NB4 (cell line): Measurements from ENCODE around the gene NMUR1.

Experiments
- DNase-seq: peaks from one replicate; pipeline ENCODE4 v3.0.0; 2010; ENCODE audit warnings: low read depth
- H3K4me3 ChIP-seq: one replicate; pipeline ENCODE4 v1.5.1; 2011; ENCODE audit warnings: mild to moderate bottlenecking, low read depth, low read length, moderate library complexity
- MYC ChIP-seq: IDR thresholded peaks from 2 replicates; pipeline ENCODE4 v1.6.1; 2011; ENCODE audit warnings: low read depth, low read length
- POLR2A ChIP-seq: IDR thresholded peaks from 2 replicates; pipeline ENCODE4 v1.6.1; 2011; ENCODE audit warnings: mild to moderate bottlenecking; ENCODE audit not compliant: insufficient read length; ENCODE audit errors: extremely low read depth
- TF ChIP-seq, protein P1 (sequence below): IDR thresholded peaks from 2 replicates; pipeline ENCODE4 v1.6.1; 2011; ENCODE audit warnings: low read depth, low read length
- TF ChIP-seq, protein P2 (sequence below): IDR thresholded peaks from one replicate; pipeline ENCODE4 v1.5.1; 2012; ENCODE audit warnings: low read depth, low read length

The NMUR1 gene

DNA sequence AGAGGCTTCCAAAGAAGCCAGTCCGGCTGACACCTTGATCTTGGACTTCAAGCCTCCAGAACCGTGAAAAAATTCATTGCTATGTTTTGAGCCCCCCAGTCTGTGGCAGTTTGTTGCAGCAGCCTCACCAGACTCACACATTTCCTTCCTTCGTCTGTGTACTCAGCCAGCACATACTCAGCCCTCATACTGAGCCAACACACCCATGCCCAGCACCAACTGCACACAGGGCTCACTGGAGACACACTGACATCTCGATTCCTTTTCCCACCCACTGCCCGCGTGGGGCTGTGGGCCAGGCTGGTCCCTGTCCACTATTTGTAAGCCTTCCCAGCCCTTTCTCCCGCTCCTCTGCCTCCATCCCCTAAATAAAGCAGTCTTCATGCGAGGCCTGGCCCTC is 24.1 kb upstream of the NMUR1 start:
- TF ChIP-seq, protein P1, sequence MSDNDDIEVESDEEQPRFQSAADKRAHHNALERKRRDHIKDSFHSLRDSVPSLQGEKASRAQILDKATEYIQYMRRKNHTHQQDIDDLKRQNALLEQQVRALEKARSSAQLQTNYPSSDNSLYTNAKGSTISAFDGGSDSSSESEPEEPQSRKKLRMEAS: no peak
- TF ChIP-seq POLR2A (no peak), MYC (no peak)
- TF ChIP-seq, protein P2, sequence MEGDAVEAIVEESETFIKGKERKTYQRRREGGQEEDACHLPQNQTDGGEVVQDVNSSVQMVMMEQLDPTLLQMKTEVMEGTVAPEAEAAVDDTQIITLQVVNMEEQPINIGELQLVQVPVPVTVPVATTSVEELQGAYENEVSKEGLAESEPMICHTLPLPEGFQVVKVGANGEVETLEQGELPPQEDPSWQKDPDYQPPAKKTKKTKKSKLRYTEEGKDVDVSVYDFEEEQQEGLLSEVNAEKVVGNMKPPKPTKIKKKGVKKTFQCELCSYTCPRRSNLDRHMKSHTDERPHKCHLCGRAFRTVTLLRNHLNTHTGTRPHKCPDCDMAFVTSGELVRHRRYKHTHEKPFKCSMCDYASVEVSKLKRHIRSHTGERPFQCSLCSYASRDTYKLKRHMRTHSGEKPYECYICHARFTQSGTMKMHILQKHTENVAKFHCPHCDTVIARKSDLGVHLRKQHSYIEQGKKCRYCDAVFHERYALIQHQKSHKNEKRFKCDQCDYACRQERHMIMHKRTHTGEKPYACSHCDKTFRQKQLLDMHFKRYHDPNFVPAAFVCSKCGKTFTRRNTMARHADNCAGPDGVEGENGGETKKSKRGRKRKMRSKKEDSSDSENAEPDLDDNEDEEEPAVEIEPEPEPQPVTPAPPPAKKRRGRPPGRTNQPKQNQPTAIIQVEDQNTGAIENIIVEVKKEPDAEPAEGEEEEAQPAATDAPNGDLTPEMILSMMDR: no peak

DNA sequence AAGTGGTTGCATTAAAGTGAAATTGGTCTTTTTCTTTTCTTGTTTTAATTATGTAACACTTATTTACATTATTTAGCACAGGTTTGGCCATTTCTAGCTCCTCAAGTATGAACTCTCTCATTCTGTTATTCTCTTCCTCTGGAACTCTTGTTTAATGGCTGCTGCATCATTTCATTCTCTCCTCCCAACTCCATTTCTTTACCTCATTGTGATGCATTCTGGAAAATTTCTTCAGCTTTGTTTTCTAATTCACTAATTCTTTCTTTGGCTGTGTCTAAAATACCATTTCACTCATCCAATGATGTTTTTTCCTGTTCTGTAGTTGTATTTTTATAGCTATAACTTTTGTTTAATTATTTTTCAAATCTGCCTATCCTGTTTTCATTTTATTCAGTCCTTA is 22.5 kb upstream of the NMUR1 start:
- no peak for DNase-seq
- H3K4me3 ChIP-seq: no peak overlapping the region
- no peak for TF ChIP-seq MYC
- no peak for TF ChIP-seq POLR2A
- TF ChIP-seq, protein P2: no peak
- TF ChIP-seq, protein P1: no peak

More for the DNA sequence above, 24.1 kb upstream of the NMUR1 start:
- DNase-seq: no peak
- no peak overlapping the region for H3K4me3 ChIP-seq

DNA sequence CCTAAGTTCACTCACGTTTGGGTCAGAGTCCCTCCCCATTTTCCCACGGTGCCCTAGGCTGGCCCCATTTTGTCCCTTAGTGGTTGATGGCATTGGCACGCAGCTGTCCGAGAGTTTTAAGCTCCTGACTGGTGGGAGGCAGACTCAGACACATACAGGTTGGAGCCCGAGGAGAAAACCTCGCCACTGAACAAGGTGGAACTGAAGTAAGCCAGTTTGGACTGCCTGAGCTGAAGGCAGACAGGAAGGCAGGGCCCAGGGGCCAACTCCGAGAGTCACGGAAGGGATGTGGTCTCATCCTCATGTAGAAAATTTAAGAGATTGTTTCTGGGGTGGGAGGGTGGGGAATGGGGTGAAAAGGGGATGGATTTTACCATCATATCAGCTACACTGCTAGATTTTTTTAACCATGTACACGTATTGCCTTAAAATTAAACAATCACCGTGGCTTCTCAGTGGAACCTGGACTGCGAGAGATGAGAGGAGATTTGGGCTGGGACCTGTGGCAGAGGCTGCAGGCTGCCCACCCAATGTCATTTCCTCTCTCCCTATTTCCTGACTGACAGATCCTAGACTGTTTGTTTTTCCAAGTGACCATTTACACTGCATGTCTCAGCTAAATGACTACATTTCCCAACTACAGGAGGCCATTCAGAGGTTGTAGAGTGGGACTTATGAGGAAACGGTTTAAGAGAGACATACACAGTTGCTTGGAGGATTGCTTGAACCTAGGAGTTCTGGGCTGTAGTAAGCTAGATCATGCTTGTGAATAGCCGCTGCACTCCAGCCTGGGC is 19.4 kb upstream of the NMUR1 start:
- TF ChIP-seq MYC (no peak), POLR2A (no peak)
- TF ChIP-seq, protein P1: no peak
- TF ChIP-seq, protein P2: no peak
- H3K4me3 ChIP-seq: no peak overlapping the region
- DNase-seq: no peak

DNA sequence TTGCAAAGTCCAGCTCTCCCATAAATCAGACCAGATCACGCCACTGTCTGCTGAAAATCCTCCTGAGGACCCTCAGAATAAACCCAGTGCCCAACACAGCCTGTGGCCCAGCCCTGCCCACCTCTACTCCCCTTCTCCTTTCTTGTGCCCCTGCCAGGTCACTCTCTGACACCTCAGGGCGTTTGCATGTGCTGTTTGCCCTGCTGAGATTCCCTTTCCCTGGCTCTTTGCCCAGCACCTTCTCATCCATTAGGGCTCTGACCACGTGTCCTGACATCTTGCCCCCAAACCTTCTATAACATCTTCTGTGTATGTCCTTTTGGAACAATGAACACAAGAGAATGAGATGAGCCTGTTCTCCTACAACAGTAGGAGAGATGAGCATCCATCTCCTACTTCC is 18.5 kb upstream of the NMUR1 start:
- no peak for DNase-seq
- no peak overlapping the region for H3K4me3 ChIP-seq
- TF ChIP-seq MYC: no peak
- TF ChIP-seq, protein P1: no peak

DNA sequence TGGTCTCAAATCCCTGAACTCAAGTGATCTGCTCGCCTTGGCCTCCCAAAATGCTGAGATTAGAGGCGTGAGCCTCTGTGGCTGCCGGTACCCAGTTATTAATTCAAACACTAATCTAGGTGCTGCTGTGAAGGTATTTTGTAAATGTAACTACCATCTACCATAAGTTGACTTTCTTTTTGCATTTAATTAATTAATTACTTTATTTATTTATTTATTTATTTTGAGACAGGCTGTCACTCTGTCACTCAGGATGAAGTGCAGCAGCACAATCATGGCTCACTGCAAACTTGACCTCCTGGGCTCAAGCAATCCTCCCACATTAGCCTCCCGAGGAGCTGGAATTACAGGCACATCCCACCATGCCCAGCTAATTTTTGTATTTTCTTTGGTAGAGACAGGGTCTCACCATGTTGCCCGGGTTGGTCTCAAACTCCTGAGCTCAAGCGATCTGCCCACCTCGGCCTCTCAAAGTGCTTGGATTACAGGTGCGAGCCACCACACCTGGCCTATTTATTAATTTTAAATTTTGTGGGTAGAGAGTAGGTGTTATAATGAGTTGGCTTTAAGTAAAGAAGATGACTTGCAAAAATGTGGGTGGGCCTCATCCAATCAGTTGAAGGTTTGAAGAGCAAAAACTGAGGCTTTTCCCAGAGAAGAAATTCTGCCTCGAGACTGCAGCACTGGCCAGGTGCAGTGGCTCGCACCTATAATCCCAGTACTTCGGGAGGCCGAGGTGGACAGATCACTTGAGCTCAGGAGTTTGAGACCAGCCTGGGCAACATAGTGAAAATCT is 17.3 kb upstream of the NMUR1 start:
- no peak for DNase-seq
- TF ChIP-seq, protein P2: no peak
- TF ChIP-seq, protein P1: no peak
- TF ChIP-seq MYC: no peak
- TF ChIP-seq POLR2A: no peak
- no peak overlapping the region for H3K4me3 ChIP-seq
